GM23338 (cell line): ENCODE data around the gene RPEL1. TPM values are rescaled to one million over a fixed set of nuclear protein-coding genes. Genes with fewer than 3 reads are reported as not detected.
A peak's percentile ranks its signal among the peaks of the same experiment; 100 is the strongest.
"Not testable (repeated sequence)": the region's sequence is repeated elsewhere in the genome, so short reads cannot be mapped to it uniquely, and the experiment has no call there.

ENCODE experiments used
- ATAC-seq: fragments of 200-7000 bp; cut with Tn5 transposase; 3 replicates; pipeline ENCODE4 v1.9.1; 2020
- DNase-seq: peaks from one replicate; pipeline ENCODE4 v3.0.0-alpha.2; 2015; ENCODE audit warnings: low spot score
- H2AFZ ChIP-seq: fragments of 200-600 bp; sonication (generic); 2 replicates; pipeline ENCODE4 v1.8.0; 2016; ENCODE audit warnings: antibody characterized with exemption, mild to moderate bottlenecking, moderate library complexity
- H3F3A ChIP-seq: fragments of 200-600 bp; sonication (generic); replicated peaks from 2 replicates; pipeline ENCODE4 v1.8.0; 2017; ENCODE audit warnings: antibody characterized with exemption, mixed run types, low read depth
- H3K27ac ChIP-seq: fragments of 200-600 bp; sonication (generic); 2 replicates; pipeline ENCODE4 v1.6.1; 2016; ENCODE audit warnings: low read depth
- H3K27me3 ChIP-seq: fragments of 200-600 bp; sonication (generic); 2 replicates; pipeline ENCODE4 v1.8.0; 2016; ENCODE audit warnings: mild to moderate bottlenecking, mixed run types, moderate library complexity; ENCODE audit not compliant: insufficient read depth
- H3K36me3 ChIP-seq: fragments of 200-600 bp; sonication (generic); 2 replicates; pipeline ENCODE4 v1.8.0; 2016; ENCODE audit warnings: mild to moderate bottlenecking; ENCODE audit not compliant: insufficient read depth
- H3K4me1 ChIP-seq: fragments of 200-600 bp; sonication (generic); 2 replicates; pipeline ENCODE4 v1.8.0; 2016; ENCODE audit warnings: mild to moderate bottlenecking, moderate library complexity; ENCODE audit not compliant: insufficient read depth
- H3K4me2 ChIP-seq: fragments of 200-600 bp; sonication (generic); 2 replicates; pipeline ENCODE4 v1.7.1; 2017; ENCODE audit warnings: mixed run types
- H3K4me3 ChIP-seq: fragments of 200-600 bp; sonication (generic); 2 replicates; pipeline ENCODE4 v1.6.1; 2016; ENCODE audit warnings: mixed run types
- H3K79me2 ChIP-seq: fragments of 200-600 bp; sonication (generic); replicated peaks from 2 replicates; pipeline ENCODE4 v1.8.0; 2017; ENCODE audit warnings: mild to moderate bottlenecking; ENCODE audit not compliant: insufficient read depth
- H3K9me2 ChIP-seq: fragments of 200-600 bp; sonication (generic); 2 replicates; pipeline ENCODE4 v1.8.0; 2017; ENCODE audit not compliant: insufficient read depth
- H4K20me1 ChIP-seq: fragments of 200-600 bp; sonication (generic); replicated peaks from 2 replicates; pipeline ENCODE4 v1.8.0; 2017; ENCODE audit warnings: mild to moderate bottlenecking; ENCODE audit not compliant: insufficient read depth
- H3K27ac Mint-ChIP-seq: 2 replicates; pipeline ENCODE4 v1.8.0; 2020; ENCODE audit warnings: inconsistent platforms, mild to moderate bottlenecking, moderate library complexity, mixed read lengths
- H3K27me3 Mint-ChIP-seq: 3 replicates; pipeline ENCODE4 v1.8.0; 2022; ENCODE audit warnings: low read depth, mild to moderate bottlenecking, moderate library complexity, mixed read lengths, inconsistent platforms; ENCODE audit not compliant: insufficient read depth, poor library complexity
- H3K36me3 Mint-ChIP-seq: 3 replicates; pipeline ENCODE4 v1.8.0; 2021; ENCODE audit warnings: low read depth, mild to moderate bottlenecking, inconsistent platforms, moderate library complexity, mixed read lengths
- H3K4me1 Mint-ChIP-seq: 3 replicates; pipeline ENCODE4 v1.8.0; 2020; ENCODE audit warnings: mild to moderate bottlenecking, inconsistent platforms, mixed read lengths
- H3K4me3 Mint-ChIP-seq: 3 replicates; pipeline ENCODE4 v1.8.0; 2021; ENCODE audit warnings: moderate library complexity, mild to moderate bottlenecking, inconsistent platforms, mixed read lengths
- H3K9me3 Mint-ChIP-seq: 3 replicates; pipeline ENCODE4 v1.8.0; 2020; ENCODE audit warnings: moderate library complexity, mild to moderate bottlenecking, inconsistent platforms, mixed read lengths
- CREB1 ChIP-seq: fragments of 250-450 bp; sonication (Bioruptor Pico); IDR thresholded peaks from 2 replicates; pipeline ENCODE4 v1.5.0; 2020; ENCODE audit warnings: low read depth, mild to moderate bottlenecking, moderate library complexity
- EZH2 ChIP-seq: fragments of 200-600 bp; sonication (generic); IDR thresholded peaks from one replicate; pipeline ENCODE4 v1.8.0; 2017; ENCODE audit warnings: antibody characterized with exemption, mild to moderate bottlenecking, low read depth; ENCODE audit not compliant: unreplicated experiment
- EZH2phosphoT487 ChIP-seq: fragments of 200-600 bp; sonication (generic); IDR thresholded peaks from one replicate; pipeline ENCODE4 v1.8.1; 2018; ENCODE audit warnings: antibody characterized with exemption; ENCODE audit not compliant: unreplicated experiment
- JUNB ChIP-seq: IDR thresholded peaks from one replicate; pipeline ENCODE4 v1.6.1; 2016; ENCODE audit warnings: antibody characterized with exemption; ENCODE audit not compliant: unreplicated experiment
- NANOG ChIP-seq: IDR thresholded peaks from 2 replicates; pipeline ENCODE4 v1.6.1; 2016; ENCODE audit warnings: antibody characterized with exemption, borderline replicate concordance
- POLR2AphosphoS5 ChIP-seq: IDR thresholded peaks from 2 replicates; pipeline ENCODE4 v1.6.1; 2016; ENCODE audit warnings: antibody characterized with exemption, low read depth
- STAT1 ChIP-seq: IDR thresholded peaks from one replicate; pipeline ENCODE4 v1.6.1; 2016; ENCODE audit warnings: antibody characterized with exemption; ENCODE audit not compliant: unreplicated experiment
- ZNF114 ChIP-seq: fragments of 250-450 bp; sonication (Bioruptor Pico); IDR thresholded peaks from 2 replicates; pipeline ENCODE4 v1.5.0; 2020; ENCODE audit warnings: mild to moderate bottlenecking, moderate library complexity
- ZNF331 ChIP-seq: fragments of 250-450 bp; sonication (Bioruptor Pico); IDR thresholded peaks from 2 replicates; pipeline ENCODE4 v1.5.0; 2020; ENCODE audit warnings: low read depth, mild to moderate bottlenecking, moderate library complexity
- ZNF462 ChIP-seq: fragments of 250-450 bp; sonication (Bioruptor Pico); IDR thresholded peaks from 2 replicates; pipeline ENCODE4 v1.5.0; 2020; ENCODE audit warnings: mild to moderate bottlenecking, moderate library complexity
- long read RNA-seq: library from polyadenylated mRNA; unstranded; transcript quantifications from one replicate; pipeline ENCODE4 v2.0.0, GENCODE V29; 2020; ENCODE audit not compliant: unreplicated experiment
- polyA plus RNA-seq: library from polyadenylated mRNA; unstranded; fragments of >200 nt; fragmentation: Nextera tagmentation; extraction: Ambion mirVana; gene quantifications from 2 replicates; pipeline ENCODE4 v1.2.1, GENCODE V29; 2016
- total RNA-seq: library from RNA; depleted of rRNA; stranded (reverse); fragments of >200 nt; shearing (Covaris generic); gene quantifications from 2 replicates; pipeline ENCODE4 v1.2.3, GENCODE V29; 2014; rRNA removed
- TF ChIP-seq, protein P1 (sequence below): IDR thresholded peaks from 2 replicates; pipeline ENCODE4 v1.6.1; 2016; ENCODE audit warnings: antibody characterized with exemption
- TF ChIP-seq, protein P2 (sequence below), 2 experiments: fragments of 200-600 bp in 1 of 2; sonication (generic) in 1 of 2; conservative IDR thresholded peaks; 2 replicates each; pipeline versions ENCODE4 v1.5.1 to v1.6.1; 2016 to 2017; ENCODE audit warnings: antibody characterized with exemption in 2 of 2, low read depth in 2 of 2, mild to moderate bottlenecking in 2 of 2, moderate library complexity in 1 of 2

The RPEL1 gene
- total RNA-seq = not detected in 2 replicates
- 0.21 TPM in 1 of 2 replicates, not detected in the other for polyA plus RNA-seq
- long read RNA-seq = 0 reads

DNA sequence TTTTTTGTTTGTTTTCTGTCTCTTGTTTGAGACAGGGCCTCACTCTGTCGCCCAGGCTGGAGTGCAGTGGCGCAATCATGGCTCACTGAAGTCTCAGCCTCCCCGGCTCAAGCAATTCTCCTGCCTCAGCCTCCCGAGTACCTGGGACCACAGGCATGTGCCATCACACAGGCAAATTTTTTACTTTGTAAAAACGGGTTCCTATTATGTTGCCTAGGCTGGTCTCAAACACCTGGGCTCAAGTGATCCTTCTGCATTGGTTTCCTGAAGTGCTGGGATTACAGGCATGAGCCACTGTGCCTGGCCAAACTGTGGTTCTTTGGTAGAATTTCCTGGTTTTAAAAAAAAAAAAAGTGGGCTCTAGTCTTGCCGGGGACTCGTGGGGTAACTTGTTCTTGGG, at the start of gene RPEL1:
RPEL1 (plus strand) TSS at position 301 of the 400 bp plus-strand sequence. CDS start 110 bp downstream, outside the sequence.
- H4K20me1 ChIP-seq, H3K27me3 Mint-ChIP-seq, H3K27ac ChIP-seq, H3K79me2 ChIP-seq, H3F3A ChIP-seq, H3K4me2 ChIP-seq, H3K4me3 ChIP-seq, H3K4me3 Mint-ChIP-seq, H3K4me1 Mint-ChIP-seq, H3K9me3 Mint-ChIP-seq, ATAC-seq, H3K27me3 ChIP-seq, H3K36me3 Mint-ChIP-seq, H3K27ac Mint-ChIP-seq, H3K9me2 ChIP-seq, DNase-seq, H3K36me3 ChIP-seq: not testable (repeated sequence)
- H2AFZ ChIP-seq = peak within 1 kb of the TSS; percentile 75; the same call in 1 of the 2 replicates
- H3K4me1 ChIP-seq = peaks cover 10% of the 10 kb centered on the region

GRCh38 chr10:103196516-103196915, 49.2 kb upstream of the RPEL1 start:
- H3K4me1 Mint-ChIP-seq = peaks cover 27% of the 10 kb centered on the region
- TF ChIP-seq ZNF331 (CRISPR knock-in tag) (no peak), POLR2AphosphoS5 (no peak), ZNF114 (CRISPR knock-in tag) (no peak), STAT1 (no peak), EZH2phosphoT487 (no peak), ZNF462 (CRISPR knock-in tag) (no peak), NANOG (no peak), CREB1 (no peak), EZH2 (no peak), JUNB (no peak)
- TF ChIP-seq, protein P1, sequence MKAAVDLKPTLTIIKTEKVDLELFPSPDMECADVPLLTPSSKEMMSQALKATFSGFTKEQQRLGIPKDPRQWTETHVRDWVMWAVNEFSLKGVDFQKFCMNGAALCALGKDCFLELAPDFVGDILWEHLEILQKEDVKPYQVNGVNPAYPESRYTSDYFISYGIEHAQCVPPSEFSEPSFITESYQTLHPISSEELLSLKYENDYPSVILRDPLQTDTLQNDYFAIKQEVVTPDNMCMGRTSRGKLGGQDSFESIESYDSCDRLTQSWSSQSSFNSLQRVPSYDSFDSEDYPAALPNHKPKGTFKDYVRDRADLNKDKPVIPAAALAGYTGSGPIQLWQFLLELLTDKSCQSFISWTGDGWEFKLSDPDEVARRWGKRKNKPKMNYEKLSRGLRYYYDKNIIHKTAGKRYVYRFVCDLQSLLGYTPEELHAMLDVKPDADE = no peak
- TF ChIP-seq, protein P2, sequence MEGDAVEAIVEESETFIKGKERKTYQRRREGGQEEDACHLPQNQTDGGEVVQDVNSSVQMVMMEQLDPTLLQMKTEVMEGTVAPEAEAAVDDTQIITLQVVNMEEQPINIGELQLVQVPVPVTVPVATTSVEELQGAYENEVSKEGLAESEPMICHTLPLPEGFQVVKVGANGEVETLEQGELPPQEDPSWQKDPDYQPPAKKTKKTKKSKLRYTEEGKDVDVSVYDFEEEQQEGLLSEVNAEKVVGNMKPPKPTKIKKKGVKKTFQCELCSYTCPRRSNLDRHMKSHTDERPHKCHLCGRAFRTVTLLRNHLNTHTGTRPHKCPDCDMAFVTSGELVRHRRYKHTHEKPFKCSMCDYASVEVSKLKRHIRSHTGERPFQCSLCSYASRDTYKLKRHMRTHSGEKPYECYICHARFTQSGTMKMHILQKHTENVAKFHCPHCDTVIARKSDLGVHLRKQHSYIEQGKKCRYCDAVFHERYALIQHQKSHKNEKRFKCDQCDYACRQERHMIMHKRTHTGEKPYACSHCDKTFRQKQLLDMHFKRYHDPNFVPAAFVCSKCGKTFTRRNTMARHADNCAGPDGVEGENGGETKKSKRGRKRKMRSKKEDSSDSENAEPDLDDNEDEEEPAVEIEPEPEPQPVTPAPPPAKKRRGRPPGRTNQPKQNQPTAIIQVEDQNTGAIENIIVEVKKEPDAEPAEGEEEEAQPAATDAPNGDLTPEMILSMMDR (conservative IDR thresholded peaks at IDR 0.05; ENCODE audit: low read depth in 2 of 2) = no peak

More at GRCh38 chr10:103196516-103196915, 49.2 kb upstream of the RPEL1 start:
- peaks cover 14% of the 10 kb centered on the region for H3K27me3 Mint-ChIP-seq
- H3K9me2 ChIP-seq = no peaks in the 10 kb centered on the region
- peaks cover 11% of the 10 kb centered on the region for H3K27me3 ChIP-seq
- no peak overlapping the region for H3K4me3 Mint-ChIP-seq
- H3K27ac ChIP-seq = no peak overlapping the region
- H3K79me2 ChIP-seq = peaks cover 12% of the 10 kb centered on the region
- peaks cover 30% of the 10 kb centered on the region for H3K4me1 ChIP-seq
- no peaks in the 10 kb centered on the region for H3K36me3 ChIP-seq
- ATAC-seq = no peak
- H3K4me3 ChIP-seq = no peak overlapping the region
- H3K4me2 ChIP-seq = no peak overlapping the region
- no peak overlapping the region for H3K27ac Mint-ChIP-seq
- H3K9me3 Mint-ChIP-seq = no peaks in the 10 kb centered on the region
- no peak overlapping the region for H2AFZ ChIP-seq
- no peaks in the 10 kb centered on the region for H3K36me3 Mint-ChIP-seq
- H4K20me1 ChIP-seq = 0 out of 2 replicates have a peak, but pooled peaks cover 2% of the 10 kb centered on the region
- no peak for DNase-seq
- H3F3A ChIP-seq = peaks cover 5% of the 10 kb centered on the region; the same call in 1 of the 2 replicates
